Measurements from ENCODE around the gene TDRD5.

- TF ChIP-seq CTCF (IDR thresholded peaks at IDR 0.05) (no peak), EZH2 (IDR thresholded peaks at IDR 0.05) (no peak)
These were observed 410 bp upstream of the TDRD5 start for GRCh38 chr1:179591253-179591591.

All from neural progenitor cell (in vitro differentiated cells).